GM12878 (cell line): ENCODE data around the gene MFGE8.

Experiments used
- IRF4 ChIP-seq: IDR thresholded peaks from 2 replicates; pipeline ENCODE4 v1.6.1; 2011; ENCODE audit warnings: low read depth, low read length
- NR2C2 ChIP-seq: IDR thresholded peaks from 2 replicates; pipeline ENCODE4 v1.6.1; 2011; ENCODE audit warnings: borderline replicate concordance, low read depth; ENCODE audit not compliant: control insufficient read depth, insufficient read length
- POLR2AphosphoS5 ChIP-seq: IDR thresholded peaks from 2 replicates; pipeline ENCODE4 v1.6.1; 2011; ENCODE audit warnings: mild to moderate bottlenecking, low read length, inconsistent platforms
- SP1 ChIP-seq: IDR thresholded peaks from one replicate; pipeline ENCODE4 v1.6.1; 2011; ENCODE audit warnings: low read depth, low read length
- TF ChIP-seq, protein P1 (sequence below): IDR thresholded peaks from 2 replicates; pipeline ENCODE4 v1.6.1; 2011; ENCODE audit warnings: low read depth, mild to moderate bottlenecking, low read length, moderate library complexity, borderline replicate concordance; ENCODE audit errors: extremely low read depth
- TF ChIP-seq, protein P2 (sequence below): IDR thresholded peaks from 2 replicates; pipeline ENCODE4 v1.6.1; 2011; ENCODE audit warnings: mild to moderate bottlenecking, low read depth, low read length, moderate library complexity; ENCODE audit not compliant: insufficient replicate concordance

DNA sequence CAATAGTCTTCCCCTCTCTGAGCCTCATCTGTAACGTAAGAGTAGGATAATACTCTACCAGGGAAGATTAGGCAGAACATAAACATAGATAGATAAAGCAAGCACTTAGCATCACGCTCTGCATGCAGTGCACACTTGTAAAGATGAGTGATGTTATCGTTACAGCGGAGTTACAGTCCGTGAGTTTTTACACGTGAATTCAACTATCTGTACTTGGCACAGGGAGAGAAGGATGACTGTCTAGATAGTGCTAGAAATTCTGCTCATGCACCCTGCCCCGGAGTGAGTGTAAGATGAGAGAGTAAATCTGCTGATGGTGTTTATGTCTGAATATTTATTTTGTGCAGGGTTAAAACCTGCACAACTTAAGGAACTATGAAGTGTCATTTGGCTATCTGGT, 53.6 kb downstream of the MFGE8 start:
- TF ChIP-seq, protein P1, sequence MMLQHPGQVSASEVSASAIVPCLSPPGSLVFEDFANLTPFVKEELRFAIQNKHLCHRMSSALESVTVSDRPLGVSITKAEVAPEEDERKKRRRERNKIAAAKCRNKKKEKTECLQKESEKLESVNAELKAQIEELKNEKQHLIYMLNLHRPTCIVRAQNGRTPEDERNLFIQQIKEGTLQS, result no peak
- no peak for TF ChIP-seq POLR2AphosphoS5
- TF ChIP-seq, protein P2, sequence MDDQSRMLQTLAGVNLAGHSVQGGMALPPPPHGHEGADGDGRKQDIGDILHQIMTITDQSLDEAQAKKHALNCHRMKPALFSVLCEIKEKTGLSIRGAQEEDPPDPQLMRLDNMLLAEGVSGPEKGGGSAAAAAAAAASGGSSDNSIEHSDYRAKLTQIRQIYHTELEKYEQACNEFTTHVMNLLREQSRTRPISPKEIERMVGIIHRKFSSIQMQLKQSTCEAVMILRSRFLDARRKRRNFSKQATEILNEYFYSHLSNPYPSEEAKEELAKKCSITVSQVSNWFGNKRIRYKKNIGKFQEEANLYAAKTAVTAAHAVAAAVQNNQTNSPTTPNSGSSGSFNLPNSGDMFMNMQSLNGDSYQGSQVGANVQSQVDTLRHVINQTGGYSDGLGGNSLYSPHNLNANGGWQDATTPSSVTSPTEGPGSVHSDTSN, result no peak
- TF ChIP-seq IRF4, result no peak
- no peak for TF ChIP-seq NR2C2
- TF ChIP-seq SP1, result no peak
